Activated effector memory CD4-positive, alpha-beta T cell treated with Interleukin-2 at 50 U/mL for 16 hours (primary cell): Measurements from ENCODE around the gene LINGO3.

Experiments used
- DNase-seq: peaks from one replicate; pipeline ENCODE4 v3.0.0-alpha.2; 2020

LINGO3 gene

GRCh38 chr19:2326699-2327360 lies 18.9 kb upstream of the LINGO3 start:
- DNase-seq = no peak

- no peak for DNase-seq
Observed at GRCh38 chr19:2325281-2326046, 17.5 kb upstream of the LINGO3 start.

- no peak for DNase-seq
Observed at GRCh38 chr19:2324220-2324948, 16.4 kb upstream of the LINGO3 start.

GRCh38 chr19:2323707-2324106 lies 15.8 kb upstream of the LINGO3 start:
- DNase-seq = no peak

- no peak for DNase-seq
Observed at GRCh38 chr19:2321565-2322283, 13.8 kb upstream of the LINGO3 start.

GRCh38 chr19:2320939-2321338 lies 13.0 kb upstream of the LINGO3 start:
- no peak for DNase-seq

- DNase-seq = no peak
Observed at GRCh38 chr19:2320049-2320448, 12.1 kb upstream of the LINGO3 start.

- no peak for DNase-seq
Observed at GRCh38 chr19:2319551-2319950, 11.6 kb upstream of the LINGO3 start.

- no peak for DNase-seq
Observed at GRCh38 chr19:2318923-2319322, 11.0 kb upstream of the LINGO3 start.

- no peak for DNase-seq
Observed at GRCh38 chr19:2317756-2318155, 9.8 kb upstream of the LINGO3 start.

- no peak for DNase-seq
Observed at GRCh38 chr19:2317300-2317699, 9.3 kb upstream of the LINGO3 start.

- no peak for DNase-seq
Observed at GRCh38 chr19:2315818-2316353, 7.9 kb upstream of the LINGO3 start.

GRCh38 chr19:2315121-2315817 lies 7.3 kb upstream of the LINGO3 start:
- no peak for DNase-seq

GRCh38 chr19:2312820-2313501 lies 5.0 kb upstream of the LINGO3 start:
- no peak for DNase-seq

GRCh38 chr19:2311093-2311492 lies 3.1 kb upstream of the LINGO3 start:
- DNase-seq = no peak

- DNase-seq = no peak
Observed at GRCh38 chr19:2309734-2310362, 1.9 kb upstream of the LINGO3 start.

GRCh38 chr19:2307518-2308012 lies 389 bp downstream of the LINGO3 start:
- no peak for DNase-seq

GRCh38 chr19:2306971-2307370 lies 983 bp downstream of the LINGO3 start:
- no peak for DNase-seq

GRCh38 chr19:2306281-2306806 lies 1.6 kb downstream of the LINGO3 start:
- no peak for DNase-seq

- DNase-seq = no peak
Observed at GRCh38 chr19:2305452-2306280, 2.3 kb downstream of the LINGO3 start.
